Hematopoietic multipotent progenitor cell treated with erythropoietin and hydrocortisone succinate and interleukin-3 and kit ligand, for 15 days (in vitro differentiated cells): ENCODE results near the gene SWT1.
"Not testable (repeated sequence)": the region's sequence is repeated elsewhere in the genome, so short reads cannot be mapped to it uniquely, and the experiment has no call there.

Experiments used
- DNase-seq: peaks from one replicate; pipeline ENCODE4 v3.0.0-alpha.2; 2015; ENCODE audit warnings: low spot score

Gene SWT1

DNA sequence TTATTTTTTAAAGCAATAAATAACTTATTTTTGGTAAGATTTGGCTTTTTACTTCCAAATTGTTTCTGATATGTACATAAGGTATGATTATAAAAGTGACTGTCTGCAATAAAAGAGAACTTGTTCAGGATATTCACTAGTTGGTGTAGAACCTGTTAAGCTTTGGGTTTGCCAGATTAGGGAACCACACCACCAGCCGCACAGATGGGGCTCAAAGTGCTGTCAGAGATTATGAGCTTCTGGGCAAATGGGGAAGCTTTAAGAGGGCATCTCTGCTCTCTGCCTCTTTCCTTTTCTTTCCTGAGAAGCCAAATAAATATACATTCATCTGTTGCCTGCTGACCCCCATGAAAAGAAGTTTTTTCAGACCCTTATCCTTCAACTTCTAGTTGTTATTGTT is 134.7 kb downstream of the SWT1 start:
- DNase-seq = peak; percentile 71

DNA sequence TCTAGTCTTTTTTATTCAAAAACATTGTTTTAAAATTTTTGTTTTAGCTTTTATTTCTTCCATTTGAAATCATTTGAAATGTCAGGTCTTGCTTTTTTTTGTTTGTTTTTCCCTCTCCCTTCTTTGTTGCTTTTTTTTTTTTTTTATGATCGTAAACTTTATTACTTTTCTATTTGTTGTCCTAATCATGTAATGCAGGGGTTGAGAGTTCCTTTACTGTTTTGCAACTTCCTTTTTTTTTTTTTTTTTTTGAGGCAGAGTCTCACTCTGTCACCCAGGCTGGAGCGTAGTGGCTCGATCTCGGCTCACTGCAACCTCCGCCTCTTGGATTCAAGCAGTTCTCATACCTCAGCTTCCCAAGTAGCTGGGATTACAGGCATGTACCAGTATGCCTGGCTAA is 135.3 kb downstream of the SWT1 start:
- no peak for DNase-seq

DNA sequence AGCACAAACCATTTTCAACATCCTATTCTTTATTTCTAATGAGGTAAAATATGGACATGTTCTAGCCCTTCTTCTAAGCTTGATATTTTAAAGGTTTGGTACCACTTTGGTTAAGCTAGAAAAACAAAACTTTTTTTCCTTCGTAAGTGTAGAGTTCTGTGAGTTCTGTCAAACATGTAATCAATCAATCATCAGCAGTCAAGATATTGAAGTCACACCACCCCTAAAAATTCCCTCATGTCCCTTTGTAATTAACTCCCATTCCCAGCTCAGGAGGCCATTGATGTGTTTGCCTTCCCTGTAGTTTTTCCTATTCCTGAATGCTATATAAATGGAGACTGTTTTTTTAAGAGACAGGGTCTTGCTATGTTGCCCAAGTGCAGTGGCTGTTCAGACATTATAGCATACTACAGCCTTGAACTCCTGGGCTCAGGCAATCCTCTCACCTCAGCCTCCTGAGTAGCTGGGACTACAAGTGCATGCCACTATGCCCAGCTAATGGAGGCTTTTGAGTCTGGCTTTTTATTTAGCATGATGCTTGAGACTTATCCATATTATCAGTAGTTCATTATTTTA is 137.1 kb downstream of the SWT1 start:
- DNase-seq = no peak

DNA sequence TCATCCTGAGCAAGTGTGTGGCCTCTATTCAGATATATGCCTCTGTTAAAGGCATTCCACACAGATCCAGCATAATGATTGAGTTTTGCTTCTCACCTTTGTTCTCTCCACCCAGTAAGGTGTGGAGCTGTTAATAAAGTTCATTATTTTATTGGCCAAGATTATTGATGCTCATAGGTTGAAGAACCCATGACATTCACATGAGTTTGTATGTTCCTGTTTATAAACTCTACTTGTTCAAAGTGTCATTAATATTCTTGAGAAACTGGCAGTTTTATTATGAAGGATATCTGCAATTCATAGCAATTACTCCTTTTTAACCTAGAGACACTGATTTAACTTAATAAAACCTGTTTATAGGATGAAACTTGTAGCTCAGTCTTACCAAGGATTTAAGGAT is 138.1 kb downstream of the SWT1 start:
- no peak for DNase-seq

DNA sequence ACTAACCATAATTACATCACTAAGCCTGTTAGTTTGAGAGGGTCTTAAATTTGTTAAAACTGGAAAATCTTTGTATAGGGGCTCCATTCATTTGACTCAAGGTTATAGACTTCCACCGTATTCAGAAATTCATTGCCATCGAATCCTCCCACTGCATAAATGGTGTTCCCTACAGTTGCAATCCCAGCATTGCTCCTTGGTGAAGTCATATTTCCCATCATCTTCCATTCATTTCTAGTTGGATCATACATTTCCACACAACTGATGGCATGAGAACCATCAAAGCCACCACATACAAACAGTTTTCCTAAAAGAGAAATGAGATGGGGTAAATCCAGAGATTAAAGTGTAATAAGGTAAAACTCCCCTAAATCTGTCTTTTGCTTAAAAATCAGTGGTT is 141.0 kb downstream of the SWT1 start:
- no peak for DNase-seq

GRCh38 chr1:185300152-185300551 is 143.2 kb downstream of the SWT1 start:
- DNase-seq = no peak

GRCh38 chr1:185305419-185305818 is 148.5 kb downstream of the SWT1 start:
- DNase-seq = no peak

GRCh38 chr1:185308126-185308525 is 151.2 kb downstream of the SWT1 start:
- no peak for DNase-seq

GRCh38 chr1:185309566-185309965 is 152.6 kb downstream of the SWT1 start:
- no peak for DNase-seq

- no peak for DNase-seq
Observed at GRCh38 chr1:185311589-185312225, 154.7 kb downstream of the SWT1 start.

DNA sequence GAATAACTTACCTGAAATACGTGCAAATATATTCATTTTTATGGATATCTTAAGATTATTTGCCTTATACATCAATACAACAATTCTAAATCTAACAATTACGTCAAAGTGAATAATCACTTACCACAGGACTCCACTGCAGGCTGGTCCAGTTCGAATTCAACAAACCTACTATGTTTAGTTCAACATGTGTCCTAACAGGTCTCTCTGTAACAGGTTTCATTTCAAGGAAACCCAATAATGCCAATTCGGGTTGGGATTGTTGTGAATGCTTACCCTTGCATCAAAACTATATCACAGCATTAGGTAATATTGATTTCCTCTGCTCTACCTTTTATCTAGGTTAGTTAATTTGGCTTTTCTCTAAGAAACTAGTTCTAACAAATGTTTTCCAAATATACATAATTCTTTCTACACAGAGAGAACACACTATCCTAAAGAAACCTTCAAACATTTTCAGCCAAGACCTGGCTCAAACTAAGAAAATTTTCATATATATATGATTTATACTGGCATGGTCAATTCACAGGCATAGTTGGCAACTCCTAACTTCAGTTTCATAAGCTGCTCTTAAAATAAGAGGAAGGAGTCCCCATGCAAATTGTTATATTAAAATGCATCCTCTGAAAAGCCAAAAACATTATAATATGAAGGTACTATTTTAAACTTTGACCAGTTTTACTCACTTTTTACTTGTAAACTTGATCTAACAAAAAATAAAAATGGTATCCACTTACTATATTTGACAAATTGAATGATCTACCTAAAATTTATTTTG is 155.6 kb downstream of the SWT1 start:
- no peak for DNase-seq

GRCh38 chr1:185314411-185314810 is 157.4 kb downstream of the SWT1 start:
- DNase-seq = no peak

DNA sequence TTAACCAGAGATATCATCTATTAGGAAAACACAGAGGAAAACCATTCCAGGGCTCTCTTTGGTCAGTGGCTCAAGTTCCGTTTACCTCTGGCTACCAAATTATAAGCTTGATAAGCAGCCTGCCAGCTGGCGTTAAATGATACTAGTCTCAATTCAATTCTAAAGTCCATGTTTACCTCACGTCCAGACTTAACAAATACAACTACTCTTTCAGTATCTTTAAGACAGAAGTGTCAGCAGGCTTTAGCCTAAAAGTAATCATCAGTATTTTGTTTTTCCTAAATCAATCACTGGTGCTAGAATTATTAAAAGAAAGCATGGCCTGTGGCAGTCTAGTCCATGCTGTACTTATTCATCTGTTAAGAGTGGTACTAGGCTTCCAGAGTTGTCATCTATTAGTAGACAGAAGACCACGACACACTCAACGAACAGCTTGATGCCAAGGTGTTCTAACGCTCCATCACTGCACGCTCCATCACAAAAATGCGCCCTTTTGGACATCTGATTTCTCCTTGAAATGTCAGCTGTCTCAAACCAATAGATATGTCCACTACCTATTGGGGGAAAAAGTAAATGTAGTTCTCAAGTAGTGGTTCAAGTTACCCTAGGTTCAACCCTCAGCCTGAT is 158.6 kb downstream of the SWT1 start:
- peak; percentile 51 for DNase-seq

- peak; percentile 86 for DNase-seq
Observed at GRCh38 chr1:185316163-185317033, 159.4 kb downstream of the SWT1 start.

- DNase-seq = peak; percentile 94
Observed at GRCh38 chr1:185317034-185317885, 160.3 kb downstream of the SWT1 start, which contains the start of gene IVNS1ABP. TSS of gene IVNS1ABP (minus strand) at chr1:185317243. CDS start at chr1:185309493, 7,750 bp downstream.

DNA sequence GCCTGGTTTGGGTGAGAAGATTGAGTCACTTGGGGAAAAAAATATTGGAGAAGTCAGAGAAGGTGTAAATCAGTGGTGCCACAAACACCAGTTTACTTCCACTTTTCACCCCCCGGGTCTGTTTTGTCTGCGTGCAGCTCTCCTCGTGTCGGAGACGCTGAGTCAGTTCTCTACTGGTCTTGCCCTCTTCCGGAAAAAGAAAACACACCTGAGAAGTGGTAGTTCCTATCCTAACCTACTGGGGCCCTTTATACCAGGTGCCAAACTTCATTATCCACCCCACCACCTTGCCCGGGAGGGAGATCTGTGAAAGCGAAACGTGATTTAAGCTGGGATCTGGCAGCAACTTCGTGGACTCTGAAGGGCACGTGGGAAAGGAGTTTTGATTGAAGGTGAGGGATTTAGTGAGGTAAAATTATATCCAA is 160.9 kb downstream of the SWT1 start:
- DNase-seq = peak; percentile 30

DNA sequence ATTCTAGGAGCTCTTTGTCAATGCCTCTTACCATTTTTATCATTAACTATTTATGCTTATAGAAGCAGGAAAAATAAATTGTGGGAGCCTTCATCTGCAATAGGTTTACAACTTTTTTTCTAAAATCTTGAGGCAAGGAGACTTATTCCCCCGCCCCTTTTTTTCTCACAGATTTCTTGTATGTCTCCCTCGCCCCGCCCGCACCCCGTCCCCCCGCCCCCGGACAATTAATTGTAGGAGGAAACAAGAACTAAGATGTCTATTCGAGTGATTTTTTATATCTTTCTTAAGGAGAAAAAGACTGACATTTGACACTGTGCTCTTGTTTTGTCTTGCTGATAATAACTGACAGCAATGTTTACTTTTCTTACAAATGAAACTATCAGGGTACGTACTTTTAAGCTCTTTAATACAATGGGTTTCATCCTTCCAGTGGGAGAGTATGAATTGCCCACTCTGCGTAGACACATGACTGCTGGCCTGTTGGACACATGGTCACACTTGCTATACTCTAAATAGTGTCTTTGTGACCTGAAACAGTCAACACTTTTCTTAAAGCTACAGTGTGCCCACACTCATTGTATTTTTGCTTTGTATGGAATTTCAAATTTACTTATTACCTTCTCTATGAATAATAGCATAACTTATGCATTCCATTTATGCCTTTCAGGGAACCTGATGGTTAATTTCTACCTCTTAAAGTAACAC is 161.6 kb downstream of the SWT1 start:
- no peak for DNase-seq

- DNase-seq = no peak
Observed at GRCh38 chr1:185319139-185319475, 162.1 kb downstream of the SWT1 start.

GRCh38 chr1:185321104-185321503 is 164.1 kb downstream of the SWT1 start:
- not testable (repeated sequence) for DNase-seq

DNA sequence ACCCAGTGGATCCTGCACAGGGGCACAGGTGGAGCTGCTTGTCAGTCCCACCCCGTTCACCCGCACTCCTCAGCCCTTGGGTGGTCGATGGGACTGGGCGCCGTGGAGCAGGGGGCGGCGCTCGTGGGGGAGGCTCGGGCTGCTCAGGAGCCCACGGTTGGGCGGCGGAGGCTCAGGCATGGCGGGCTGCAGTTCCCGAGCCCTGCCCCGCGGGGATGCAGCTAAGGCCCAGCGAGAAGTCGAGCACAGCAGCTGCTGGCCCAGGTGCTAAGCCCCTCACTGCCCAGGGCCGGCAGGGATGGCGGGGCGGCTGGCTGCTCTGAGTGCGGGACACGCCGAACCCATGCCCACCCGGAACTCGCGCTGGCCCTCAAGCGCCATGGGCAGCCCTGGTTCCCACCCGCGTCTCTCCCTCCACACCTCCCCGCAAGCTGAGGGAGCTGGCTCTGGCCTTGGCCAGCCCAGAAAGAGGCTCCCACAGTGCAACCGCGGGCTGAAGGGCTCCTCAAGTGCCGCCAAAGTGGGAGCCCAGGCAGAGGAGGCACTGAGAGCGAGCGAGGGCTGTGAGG is 164.8 kb downstream of the SWT1 start:
- DNase-seq = not testable (repeated sequence)
